ENCODE results near the gene ENTPD8. TPM values are rescaled to one million over a fixed set of nuclear protein-coding genes. Genes with fewer than 3 reads are reported as not detected.

ENTPD8 gene
- total RNA-seq, 2 donors from 2014 or later: not detected

GRCh38 chr9:137480686-137481683 is 39.8 kb upstream of the ENTPD8 start:
- Mint-ChIP-seq H3K9me3 (peaks cover 3% of the 10 kb centered on the region in 2 donors), H3K36me3 (ENCODE audit: insufficient read depth in 2 of 2) (peaks cover 3% of the 10 kb centered on the region in 2 donors), H3K27me3 (ENCODE audit: low read depth) (no peaks in the 10 kb centered on the region), H3K27ac (no peak overlapping the region), H3K4me3 (no peak overlapping the region), H3K4me1 (ENCODE audit: low read depth) (peaks cover 5% of the 10 kb centered on the region)
- DNase-seq: no peak
- ATAC-seq (replicated peaks in 1 of 2): no peak

DNA sequence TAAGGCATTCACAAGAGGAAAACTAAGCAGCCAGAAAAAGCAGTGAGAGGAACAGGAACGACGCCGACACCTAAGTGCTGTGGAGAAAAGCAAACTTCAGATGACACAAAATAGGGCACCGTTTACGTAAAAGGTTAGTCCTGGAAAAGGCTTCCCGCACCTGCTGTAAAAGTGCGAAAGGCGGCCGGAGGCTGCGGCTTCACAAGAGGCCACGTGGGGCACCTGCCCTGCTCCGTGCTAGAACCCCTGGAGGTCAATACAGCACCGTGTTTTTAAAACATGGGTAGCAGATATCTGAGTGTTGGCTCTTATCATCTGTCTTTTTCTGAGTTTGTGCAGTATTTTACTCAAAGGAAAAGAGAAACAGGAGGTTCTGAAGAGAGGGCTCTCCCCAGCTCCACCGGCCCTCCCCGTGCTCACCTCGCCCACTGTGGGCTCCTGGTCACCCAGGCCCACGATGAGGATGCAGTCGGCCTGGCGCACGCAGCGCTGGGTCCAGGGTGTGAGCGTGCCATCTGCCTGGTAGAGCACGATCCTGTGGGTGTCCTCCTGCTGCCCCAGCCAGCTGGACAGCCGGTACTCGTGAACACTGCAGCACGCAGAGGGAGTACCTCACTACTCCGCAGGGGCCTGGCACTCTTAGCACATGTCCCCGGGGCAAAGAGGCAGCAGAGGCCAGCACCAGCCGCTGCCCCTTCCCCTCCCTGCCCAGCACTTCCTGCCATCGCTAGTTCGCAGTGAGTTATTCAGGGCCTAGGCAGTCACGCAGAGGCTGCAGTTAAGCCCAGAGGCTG is 38.9 kb upstream of the ENTPD8 start:
- Mint-ChIP-seq H3K27ac (no peak overlapping the region), H3K9me3 (peaks cover 6% of the 10 kb centered on the region in 2 donors), H3K4me1 (ENCODE audit: low read depth) (peaks cover 5% of the 10 kb centered on the region), H3K27me3 (ENCODE audit: low read depth) (no peaks in the 10 kb centered on the region), H3K4me3 (no peak overlapping the region), H3K36me3 (ENCODE audit: insufficient read depth in 2 of 2) (peaks cover 6% of the 10 kb centered on the region in 2 donors)
- no peak for DNase-seq
- no peak for ATAC-seq (replicated peaks in 1 of 2)

DNA sequence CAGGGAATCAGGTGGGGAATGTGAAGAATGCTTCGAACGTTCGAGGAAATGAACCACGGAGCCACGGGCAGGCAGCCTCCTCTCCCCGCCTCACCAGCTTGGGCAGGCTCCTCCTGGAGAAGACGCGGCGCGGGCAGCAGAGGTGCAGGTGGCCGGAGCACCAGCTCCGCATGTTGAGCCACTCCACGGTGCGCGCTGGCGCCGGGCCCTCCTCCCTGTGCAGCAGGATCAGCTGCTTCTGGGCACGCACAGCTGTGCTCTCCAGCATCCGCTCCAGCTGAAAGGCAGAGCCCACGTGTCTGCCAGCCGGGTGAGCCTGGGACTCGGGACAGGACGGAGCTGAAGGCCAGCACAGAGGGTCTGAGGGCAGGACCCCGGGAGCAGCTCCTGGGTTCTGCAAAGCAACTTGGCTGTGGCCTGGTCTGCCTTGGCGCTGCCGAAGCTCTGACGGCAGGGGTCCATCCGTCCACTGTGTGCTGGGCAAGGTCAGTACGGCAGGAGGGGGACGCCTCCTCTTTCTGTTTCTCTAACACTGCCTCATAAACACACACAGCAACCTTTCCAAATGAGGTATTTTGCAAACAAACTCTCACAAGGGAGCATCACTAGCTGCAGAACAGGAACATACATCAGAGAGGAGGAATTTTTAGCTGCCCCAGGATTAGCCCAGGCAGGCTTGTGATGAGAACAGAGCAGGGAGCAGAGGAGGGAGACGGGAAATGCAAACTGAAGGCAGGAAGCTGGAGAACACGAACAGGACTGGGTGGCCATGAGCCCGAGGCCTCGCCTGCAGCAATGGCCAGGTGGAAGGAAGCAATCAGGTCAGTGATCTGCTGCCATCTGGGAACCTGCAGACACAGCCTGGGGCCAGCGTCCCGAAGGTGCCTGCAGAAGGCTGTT is 38.1 kb upstream of the ENTPD8 start:
- Mint-ChIP-seq H3K9me3 (peaks cover 7 to 9% of the 10 kb centered on the region in 2 donors), H3K4me3 (no peak overlapping the region), H3K36me3 (ENCODE audit: insufficient read depth in 2 of 2) (peaks cover 10% of the 10 kb centered on the region in 2 donors), H3K27me3 (ENCODE audit: low read depth) (no peaks in the 10 kb centered on the region), H3K4me1 (ENCODE audit: low read depth) (peaks cover 5% of the 10 kb centered on the region), H3K27ac (no peak overlapping the region)
- DNase-seq (no peak), ATAC-seq (replicated peaks in 1 of 2) (no peak)

DNA sequence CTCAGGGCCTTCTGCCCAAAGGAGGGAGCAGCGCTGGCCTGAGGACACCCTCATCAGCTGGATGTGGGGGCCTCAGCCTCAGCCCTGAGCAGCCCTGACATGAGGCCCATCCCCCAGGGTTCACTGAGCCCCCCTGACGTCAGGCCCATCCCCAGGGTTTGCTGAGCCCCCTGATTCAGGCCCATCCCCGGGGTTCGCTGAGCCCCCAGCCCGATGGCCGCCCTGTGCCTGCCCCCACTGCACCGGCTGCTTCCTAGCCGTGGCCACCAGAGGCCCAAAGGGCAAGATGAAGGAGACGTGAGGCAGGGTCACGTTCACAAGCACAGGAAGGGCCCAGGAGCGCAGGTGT is 37.4 kb upstream of the ENTPD8 start:
- DNase-seq (no peak), ATAC-seq (replicated peaks in 1 of 2) (no peak)
- no peak overlapping the region for H3K4me3 Mint-ChIP-seq
- H3K27me3 Mint-ChIP-seq (ENCODE audit: low read depth): no peaks in the 10 kb centered on the region
- H3K36me3 Mint-ChIP-seq (ENCODE audit: insufficient read depth in 2 of 2): peaks cover 13 to 15% of the 10 kb centered on the region in 2 donors
- H3K27ac Mint-ChIP-seq: no peak overlapping the region
- H3K9me3 Mint-ChIP-seq: peaks cover 9 to 11% of the 10 kb centered on the region in 2 donors
- peaks cover 5% of the 10 kb centered on the region for H3K4me1 Mint-ChIP-seq (ENCODE audit: low read depth)

GRCh38 chr9:137477778-137478612 is 36.8 kb upstream of the ENTPD8 start:
- Mint-ChIP-seq H3K4me3 (no peak overlapping the region), H3K36me3 (ENCODE audit: insufficient read depth in 2 of 2) (peaks cover 14 to 20% of the 10 kb centered on the region in 2 donors), H3K27me3 (ENCODE audit: low read depth) (no peaks in the 10 kb centered on the region), H3K9me3 (peaks cover 12 to 13% of the 10 kb centered on the region in 2 donors), H3K27ac (no peak overlapping the region), H3K4me1 (ENCODE audit: low read depth) (peaks cover 5% of the 10 kb centered on the region)
- DNase-seq (no peak), ATAC-seq (replicated peaks in 1 of 2) (no peak)

GRCh38 chr9:137476856-137477255 is 35.7 kb upstream of the ENTPD8 start:
- peaks cover 13 to 14% of the 10 kb centered on the region in 2 donors for H3K9me3 Mint-ChIP-seq
- peaks cover 14 to 24% of the 10 kb centered on the region in 2 donors for H3K36me3 Mint-ChIP-seq (ENCODE audit: insufficient read depth in 2 of 2)
- H3K4me3 Mint-ChIP-seq: no peak overlapping the region
- no peak for DNase-seq
- no peak for ATAC-seq (replicated peaks in 1 of 2)
- H3K27me3 Mint-ChIP-seq (ENCODE audit: low read depth): no peaks in the 10 kb centered on the region
- no peak overlapping the region for H3K27ac Mint-ChIP-seq
- peaks cover under 1% of the 10 kb centered on the region for H3K4me1 Mint-ChIP-seq (ENCODE audit: low read depth)

DNA sequence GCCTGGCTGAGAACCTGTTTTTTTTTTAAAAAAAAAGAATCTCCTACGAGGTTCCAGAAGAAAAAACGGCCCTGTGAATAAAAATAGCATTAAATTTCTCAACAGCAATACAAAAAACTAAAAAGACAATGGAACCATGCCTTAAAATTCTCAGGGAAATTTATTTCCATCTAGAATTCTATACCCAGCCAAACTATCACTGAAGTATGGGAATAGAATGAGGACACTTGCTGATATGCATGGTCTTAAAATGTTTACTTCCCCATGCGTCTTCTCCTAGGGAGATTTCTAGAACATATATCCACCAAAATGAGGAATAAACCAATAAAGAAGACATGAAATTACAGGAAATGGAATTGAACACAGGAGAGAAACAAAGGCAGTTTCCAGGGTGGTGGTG is 34.5 kb upstream of the ENTPD8 start:
- DNase-seq (no peak), ATAC-seq (replicated peaks in 1 of 2) (no peak)
- no peak overlapping the region for H3K4me3 Mint-ChIP-seq
- peaks cover 4% of the 10 kb centered on the region for H3K4me1 Mint-ChIP-seq (ENCODE audit: low read depth)
- no peak overlapping the region for H3K27ac Mint-ChIP-seq
- peaks cover 3% of the 10 kb centered on the region for H3K27me3 Mint-ChIP-seq (ENCODE audit: low read depth)
- H3K9me3 Mint-ChIP-seq: peaks cover 13 to 14% of the 10 kb centered on the region in 2 donors
- H3K36me3 Mint-ChIP-seq (ENCODE audit: insufficient read depth in 2 of 2): peaks cover 14 to 24% of the 10 kb centered on the region in 2 donors

- Mint-ChIP-seq H3K36me3 (ENCODE audit: insufficient read depth in 2 of 2) (peaks cover 14 to 24% of the 10 kb centered on the region in 2 donors), H3K27me3 (ENCODE audit: low read depth) (peaks cover 11% of the 10 kb centered on the region), H3K4me3 (no peak overlapping the region), H3K4me1 (ENCODE audit: low read depth) (peaks cover 6% of the 10 kb centered on the region), H3K9me3 (peaks cover 13 to 14% of the 10 kb centered on the region in 2 donors), H3K27ac (no peak overlapping the region)
- DNase-seq (no peak), ATAC-seq (replicated peaks in 1 of 2) (no peak)
These were observed 33.1 kb upstream of the ENTPD8 start for GRCh38 chr9:137474271-137474670.

GRCh38 chr9:137470785-137471184 is 29.6 kb upstream of the ENTPD8 start:
- ATAC-seq (replicated peaks in 1 of 2) (no peak), DNase-seq (no peak)
- H3K27me3 Mint-ChIP-seq (ENCODE audit: low read depth): peaks cover 14% of the 10 kb centered on the region
- H3K4me1 Mint-ChIP-seq (ENCODE audit: low read depth): peaks cover 6% of the 10 kb centered on the region
- no peak overlapping the region for H3K27ac Mint-ChIP-seq
- peaks cover 7 to 9% of the 10 kb centered on the region in 2 donors for H3K9me3 Mint-ChIP-seq
- peaks cover 9 to 19% of the 10 kb centered on the region in 2 donors for H3K36me3 Mint-ChIP-seq (ENCODE audit: insufficient read depth in 2 of 2)
- H3K4me3 Mint-ChIP-seq: no peak overlapping the region

GRCh38 chr9:137467896-137468295 is 26.7 kb upstream of the ENTPD8 start:
- ATAC-seq (replicated peaks in 1 of 2) (no peak), DNase-seq (no peak)
- Mint-ChIP-seq H3K27me3 (ENCODE audit: low read depth) (peaks cover 14% of the 10 kb centered on the region), H3K36me3 (ENCODE audit: insufficient read depth in 2 of 2) (peaks cover 0 to 3% of the 10 kb centered on the region in 2 donors), H3K27ac (no peak overlapping the region), H3K4me1 (ENCODE audit: low read depth) (peaks cover 6% of the 10 kb centered on the region), H3K4me3 (no peak overlapping the region), H3K9me3 (peaks cover 0 to 2% of the 10 kb centered on the region in 2 donors)

- Mint-ChIP-seq H3K27ac (no peak overlapping the region), H3K36me3 (ENCODE audit: insufficient read depth in 2 of 2) (no peaks in the 10 kb centered on the region), H3K4me1 (ENCODE audit: low read depth) (peaks cover 6% of the 10 kb centered on the region), H3K27me3 (ENCODE audit: low read depth) (peaks cover 14% of the 10 kb centered on the region), H3K9me3 (no peaks in the 10 kb centered on the region), H3K4me3 (no peak overlapping the region)
- DNase-seq (no peak), ATAC-seq (replicated peaks in 1 of 2) (no peak)
These were observed 26.0 kb upstream of the ENTPD8 start for GRCh38 chr9:137467161-137467581.
